Caco-2 (cell line): Measurements from ENCODE around the gene SUN2. TPM values are rescaled to one million over a fixed set of nuclear protein-coding genes. Genes with fewer than 3 reads are reported as not detected.

Source experiments
- BruUV-seq: library from RNA; stranded (reverse); fragments of 400-500 nt; replicated peaks from 2 replicates; lab custom pipeline; 2021; lab: Mats Ljungman, UMichigan
- CTCF ChIA-PET: fragments of 300-600 bp; sonication (Branson Sonifier 250); formaldehyde crosslinking; loops from one replicate; lab custom pipeline; 2022; ENCODE audit warnings: antibody characterized with exemption; lab: Charles Lee
- POLR2A ChIA-PET: fragments of 300-600 bp; sonication (Branson Sonifier 250); formaldehyde crosslinking; loops from one replicate; lab custom pipeline; 2022; ENCODE audit warnings: antibody characterized with exemption; lab: Charles Lee
- DNase-seq, 2 experiments: peaks; one replicate each; pipeline versions ENCODE4 v3.0.0 to v3.0.0-alpha.2; 2020 to 2022
- H3K27me3 ChIP-seq: replicated peaks from 2 replicates; pipeline ENCODE4 v1.6.0; 2011; ENCODE audit warnings: low read length; ENCODE audit not compliant: control insufficient read depth, insufficient read depth
- H3K36me3 ChIP-seq: 2 replicates; pipeline ENCODE4 v1.5.1; 2011; ENCODE audit warnings: low read length; ENCODE audit not compliant: control insufficient read depth, insufficient read depth
- H3K4me1 ChIP-seq: fragments of 250-450 bp; sonication (Bioruptor Pico); 2 replicates; pipeline ENCODE4 v1.5.1; 2020; ENCODE audit warnings: mild to moderate bottlenecking
- H3K4me3 ChIP-seq: 2 replicates; pipeline ENCODE4 v1.5.1; 2011; ENCODE audit warnings: low read depth, mild to moderate bottlenecking, control low read depth, low read length
- H3K9me3 ChIP-seq: fragments of 250-450 bp; sonication (Bioruptor Pico); 2 replicates; pipeline ENCODE4 v1.5.1; 2020; ENCODE audit warnings: mild to moderate bottlenecking, moderate library complexity
- H3K27ac Mint-ChIP-seq: one replicate; pipeline ENCODE4 v1.8.0; 2022; ENCODE audit warnings: mixed read lengths; ENCODE audit not compliant: unreplicated experiment
- H3K27me3 Mint-ChIP-seq: one replicate; pipeline ENCODE4 v1.8.0; 2022; ENCODE audit warnings: mixed read lengths; ENCODE audit not compliant: insufficient read depth, unreplicated experiment
- H3K36me3 Mint-ChIP-seq: one replicate; pipeline ENCODE4 v1.8.0; 2022; ENCODE audit warnings: mild to moderate bottlenecking, mixed read lengths; ENCODE audit not compliant: insufficient read depth, unreplicated experiment
- H3K4me1 Mint-ChIP-seq: one replicate; pipeline ENCODE4 v1.8.0; 2022; ENCODE audit warnings: low read depth, mixed read lengths; ENCODE audit not compliant: unreplicated experiment
- H3K4me3 Mint-ChIP-seq: one replicate; pipeline ENCODE4 v1.8.0; 2022; ENCODE audit warnings: mild to moderate bottlenecking, moderate library complexity, mixed read lengths; ENCODE audit not compliant: unreplicated experiment
- H3K9me3 Mint-ChIP-seq: one replicate; pipeline ENCODE4 v1.8.0; 2022; ENCODE audit warnings: mixed read lengths; ENCODE audit not compliant: unreplicated experiment
- CTCF ChIP-seq, 2 experiments: fragments of 200-600 bp in 1 of 2; IDR thresholded peaks; 1 replicate in 1 of 2; 2 replicates in 1 of 2; pipeline versions ENCODE4 v1.5.1 to v1.8.0; 2011 to 2022; ENCODE audit warnings: antibody characterized with exemption in 1 of 2, control low read depth in 1 of 2, inconsistent platforms in 1 of 2, low read depth in 1 of 2, low read length in 1 of 2, mild to moderate bottlenecking in 1 of 2, moderate library complexity in 1 of 2; ENCODE audit not compliant: insufficient read depth in 1 of 2, severe bottlenecking in 1 of 2, unreplicated experiment in 1 of 2
- intact Hi-C: fragments of 100-400 bp; cut with micrococcal nuclease; formaldehyde crosslinking; loops from one replicate; pipeline ENCODE4 v1.10.0; 2022; ENCODE audit not compliant: unreplicated experiment
- total RNA-seq: library from RNA; stranded (reverse); gene quantifications from 2 replicates; pipeline ENCODE4 v1.2.3, GENCODE V29; 2022

SUN2 gene
- total RNA-seq, 1 experiment from 2014 or later, result 67.8 TPM

GRCh38 chr22:38700789-38701628 is 54.8 kb downstream of the SUN2 start, which contains the start of gene JOSD1:
Gene JOSD1 (minus strand): TSS chr22:38700943. CDS start chr22:38699987, 956 bp downstream.
- Mint-ChIP-seq H3K36me3 (peaks cover 64% of the 10 kb centered on the region), H3K4me1 (peaks cover 16% of the 10 kb centered on the region), H3K27me3 (no peaks in the 10 kb centered on the region), H3K27ac (peak within 1 kb of the TSS; percentile 95), H3K4me3 (peak within 1 kb of the TSS; percentile 87), H3K9me3 (no peaks in the 10 kb centered on the region)
- Histone ChIP-seq H3K4me3 (peak within 1 kb of the TSS; percentile 88), H3K36me3 (peaks cover 2% of the 10 kb centered on the region; the same call in 1 of the 2 replicates), H3K4me1 (peaks cover 31% of the 10 kb centered on the region), H3K9me3 (no peaks in the 10 kb centered on the region), H3K27me3 (no peaks in the 10 kb centered on the region)
- peak; percentile 94 to 97 for DNase-seq
- TF ChIP-seq CTCF (IDR thresholded peaks at IDR 0.05; ENCODE audit: insufficient read depth in 1 of 2, low read depth in 1 of 2, low read length in 1 of 2, severe bottlenecking in 1 of 2, unreplicated experiment in 1 of 2), result peak in 1 of 2 experiments; percentile 13
- POLR2A ChIA-PET, result no interaction called here
- CTCF ChIA-PET, result no interaction called here
- TSS peak; percentile 77 for BruUV-seq
- intact Hi-C loops, result no loop called here

- Mint-ChIP-seq H3K27ac (peak overlapping the region; percentile 95), H3K4me1 (peaks cover 16% of the 10 kb centered on the region), H3K4me3 (peak overlapping the region; percentile 87), H3K27me3 (no peaks in the 10 kb centered on the region), H3K36me3 (peaks cover 59% of the 10 kb centered on the region), H3K9me3 (no peaks in the 10 kb centered on the region)
- DNase-seq, result peak in 1 of 2 experiments; percentile 65
- peak overlapping the region; percentile 88 for H3K4me3 ChIP-seq
- H3K9me3 ChIP-seq, result no peaks in the 10 kb centered on the region
- no peak for TF ChIP-seq CTCF (IDR thresholded peaks at IDR 0.05; ENCODE audit: insufficient read depth in 1 of 2, low read depth in 1 of 2, low read length in 1 of 2, severe bottlenecking in 1 of 2, unreplicated experiment in 1 of 2)
- no TSS peak for BruUV-seq
- intact Hi-C loops, result no loop called here
- no peaks in the 10 kb centered on the region for H3K27me3 ChIP-seq
- H3K4me1 ChIP-seq, result peaks cover 38% of the 10 kb centered on the region
- ChIA-PET CTCF (interaction anchor here (1.9 kb wide), 1 partner anchor 18 kb away, joined by 8 read pairs; the partner anchor contains the start of gene TOMM22), POLR2A (interaction anchor here (0.7 kb wide), 1 partner anchor 162 kb away, joined by 4 read pairs; no protein-coding TSS in a partner anchor)
- peaks cover 2% of the 10 kb centered on the region; the same call in 1 of the 2 replicates for H3K36me3 ChIP-seq
Observed at GRCh38 chr22:38700270-38700788, 55.5 kb downstream of the SUN2 start.

GRCh38 chr22:38699784-38700183 is 56.0 kb downstream of the SUN2 start:
- TF ChIP-seq CTCF (IDR thresholded peaks at IDR 0.05; ENCODE audit: insufficient read depth in 1 of 2, low read depth in 1 of 2, low read length in 1 of 2, severe bottlenecking in 1 of 2, unreplicated experiment in 1 of 2), result no peak
- Mint-ChIP-seq H3K27ac (peak overlapping the region; percentile 95), H3K9me3 (no peaks in the 10 kb centered on the region), H3K27me3 (no peaks in the 10 kb centered on the region), H3K4me3 (peak overlapping the region; percentile 87), H3K36me3 (peaks cover 59% of the 10 kb centered on the region), H3K4me1 (peaks cover 21% of the 10 kb centered on the region)
- ChIA-PET POLR2A (interaction anchor here (0.5 to 1.0 kb wide), 3 partner anchors 18 to 163 kb away, joined by 3 to 9 read pairs (median 4); partner anchors contain the start of gene TOMM22), CTCF (interaction anchor here (1.9 kb wide), 1 partner anchor 18 kb away, joined by 8 read pairs; the partner anchor contains the start of gene TOMM22)
- Histone ChIP-seq H3K27me3 (no peaks in the 10 kb centered on the region), H3K4me1 (peaks cover 43% of the 10 kb centered on the region), H3K9me3 (no peaks in the 10 kb centered on the region), H3K4me3 (peak overlapping the region; percentile 88), H3K36me3 (peaks cover 2% of the 10 kb centered on the region; the same call in 1 of the 2 replicates)
- intact Hi-C loops, result no loop called here
- TSS peak; percentile 70 for BruUV-seq
- DNase-seq, result no peak
